ENCODE data around the gene RTRAF. TPM values are rescaled to one million over a fixed set of nuclear protein-coding genes. Genes with fewer than 3 reads are reported as not detected.

Gene RTRAF
- total RNA-seq, 1 experiment from 2014 or later = 285 TPM

- H3K4me3 Mint-ChIP-seq (ENCODE audit: unreplicated experiment) = no peak overlapping the region
Measured at GRCh38 chr14:52059649-52060048, 70.3 kb downstream of the RTRAF start.

DNA sequence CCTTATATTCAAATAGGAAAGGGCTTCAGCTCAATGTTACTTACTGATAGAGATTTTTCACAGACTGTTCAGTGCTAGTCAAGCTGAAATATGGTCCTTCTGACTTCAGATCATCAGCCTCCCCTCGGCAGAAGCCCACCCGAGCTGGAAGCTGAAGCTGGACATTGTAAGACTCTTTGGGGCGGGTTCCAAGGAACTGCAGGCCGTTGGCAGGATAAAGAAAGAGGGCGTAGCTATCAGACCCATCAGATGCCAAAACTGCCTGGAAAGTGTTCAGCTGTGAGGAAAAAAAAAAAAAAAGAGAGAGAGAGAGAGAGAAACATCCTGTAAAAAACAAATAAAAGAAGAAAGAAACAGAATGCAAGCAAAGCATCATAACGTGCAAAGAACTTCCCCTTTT is 70.7 kb downstream of the RTRAF start:
- no peaks in the 10 kb centered on the region for H3K4me1 Mint-ChIP-seq (ENCODE audit: insufficient read depth, unreplicated experiment)
- DNase-seq (ENCODE audit: unreplicated experiment) = no peak
- H3K9me3 Mint-ChIP-seq (ENCODE audit: unreplicated experiment) = no peaks in the 10 kb centered on the region
- intact Hi-C loops (cut with micrococcal nuclease) = no loop called here
- no peaks in the 10 kb centered on the region for H3K36me3 Mint-ChIP-seq (ENCODE audit: insufficient read depth, unreplicated experiment)
- H3K27ac Mint-ChIP-seq (ENCODE audit: low read depth, unreplicated experiment) = no peak overlapping the region
- H3K4me3 Mint-ChIP-seq (ENCODE audit: unreplicated experiment) = no peak overlapping the region
- H3K27me3 Mint-ChIP-seq (ENCODE audit: insufficient read depth, unreplicated experiment) = no peaks in the 10 kb centered on the region
- POLR2A ChIA-PET = interaction anchor here (0.9 kb wide), 1 partner anchor 15 kb away, joined by 3 read pairs; no protein-coding TSS in a partner anchor
- BruUV-seq (replicated peaks) = no TSS peak
- CTCF ChIA-PET = interaction anchor here (0.6 to 1.0 kb wide), 3 partner anchors 82 to 605 kb away, joined by 3 to 5 read pairs (median 4); no protein-coding TSS in a partner anchor
- TF ChIP-seq CTCF (IDR thresholded peaks at IDR 0.05; ENCODE audit: unreplicated experiment) = no peak

More at GRCh38 chr14:52059649-52060048, 70.3 kb downstream of the RTRAF start:
- H3K36me3 Mint-ChIP-seq (ENCODE audit: insufficient read depth, unreplicated experiment) = no peaks in the 10 kb centered on the region
- BruUV-seq (replicated peaks) = no TSS peak
- no peak for DNase-seq (ENCODE audit: unreplicated experiment)
- ChIA-PET POLR2A (no interaction called here), CTCF (interaction anchor here (0.6 to 1.0 kb wide), 3 partner anchors 81 to 605 kb away, joined by 3 to 5 read pairs (median 4); no protein-coding TSS in a partner anchor)
- intact Hi-C loops (cut with micrococcal nuclease) = no loop called here
- no peaks in the 10 kb centered on the region for H3K4me1 Mint-ChIP-seq (ENCODE audit: insufficient read depth, unreplicated experiment)
- H3K9me3 Mint-ChIP-seq (ENCODE audit: unreplicated experiment) = no peaks in the 10 kb centered on the region
- TF ChIP-seq CTCF (IDR thresholded peaks at IDR 0.05; ENCODE audit: unreplicated experiment) = no peak
- no peak overlapping the region for H3K27ac Mint-ChIP-seq (ENCODE audit: low read depth, unreplicated experiment)
- H3K27me3 Mint-ChIP-seq (ENCODE audit: insufficient read depth, unreplicated experiment) = no peaks in the 10 kb centered on the region

Other genes with a start within 250 kb of the RTRAF start
- 0.28 and 0.64 TPM in 2 replicates for gene GNG2, start 128.9 kb upstream of the RTRAF start, total RNA-seq (2022)
- not detected in 2 replicates for gene NID2, start 79.5 kb downstream of the RTRAF start, total RNA-seq (2022)